ENCODE results near the gene MAST3. TPM values are rescaled to one million over a fixed set of nuclear protein-coding genes. Genes with fewer than 3 reads are reported as not detected.

Gene MAST3
- total and polyA plus RNA-seq, 2 donors (not counting 1 experiment from before 2014, with no cell fraction given): 43.5 to 85.5 TPM

GRCh38 chr19:18123819-18124218, 26.2 kb downstream of the MAST3 start:
- H3K27ac ChIP-seq (ENCODE audit: low read length in 2 of 2): no peak overlapping the region
- CTCF ChIA-PET: interaction anchor here (1.4 kb wide), 1 partner anchor 10 kb away, joined by 3 read pairs; no protein-coding TSS in a partner anchor
- no peak for ATAC-seq (ENCODE audit: low read depth)
- H3K9ac ChIP-seq (ENCODE audit: low read length): no peak overlapping the region
- Mint-ChIP-seq H3K27me3 (no peaks in the 10 kb centered on the region), H3K9me3 (ENCODE audit: insufficient read depth) (no peaks in the 10 kb centered on the region), H3K4me1 (peaks cover 16% of the 10 kb centered on the region), H3K27ac (no peak overlapping the region), H3K4me3 (no peak overlapping the region)
- POLR2A ChIA-PET: interaction anchor here (0.5 kb wide), 1 partner anchor 57 kb away, joined by 3 read pairs; no protein-coding TSS in a partner anchor
- no peak overlapping the region for H3K4me2 ChIP-seq (replicated peaks; ENCODE audit: low read depth, low read length, poor library complexity, severe bottlenecking)
- no peaks in the 10 kb centered on the region for H3K27me3 ChIP-seq (replicated peaks in 1 of 4; ENCODE audit: control extremely low read depth in 1 of 4, control insufficient read depth in 3 of 4, insufficient read depth in 4 of 4, low read length in 3 of 4)
- TF ChIP-seq CTCF (IDR thresholded peaks at IDR 0.05) (no peak), EZH2 (IDR thresholded peaks at IDR 0.05; ENCODE audit: borderline replicate concordance, insufficient read depth, low read depth, low read length, poor library complexity, severe bottlenecking) (no peak)
- WGBS (ENCODE audit: insufficient coverage): 93% methylated on average over 26 of the region's 26 CpGs
- H3K36me3 ChIP-seq (replicated peaks in 1 of 2; ENCODE audit: control extremely low read depth in 1 of 2, control insufficient read depth in 1 of 2, extremely low read depth in 1 of 2, insufficient read depth in 2 of 2, low read length in 1 of 2): peaks cover 2 to 63% of the 10 kb centered on the region in 2 experiments
- H3K79me2 ChIP-seq (ENCODE audit: control insufficient read depth, insufficient read depth, low read length): peaks cover 69% of the 10 kb centered on the region
- peaks cover 12 to 16% of the 10 kb centered on the region in 2 donors for H3K4me1 ChIP-seq (ENCODE audit: control insufficient read depth in 2 of 2, insufficient read depth in 2 of 2, low read length in 2 of 2)
- peaks cover 65% of the 10 kb centered on the region for H4K20me1 ChIP-seq (ENCODE audit: control insufficient read depth, insufficient read depth, low read length, poor library complexity, severe bottlenecking)
- no peak for DNase-seq
- H2AFZ ChIP-seq (ENCODE audit: insufficient read depth, low read depth, low read length, poor library complexity, severe bottlenecking): no peak overlapping the region
- H3K9me3 ChIP-seq (ENCODE audit: control extremely low read depth in 1 of 3, control insufficient read depth in 2 of 3, insufficient read depth in 1 of 3, low read length in 2 of 3): no peaks in the 10 kb centered on the region
- intact Hi-C loops (cut with micrococcal nuclease): no loop called here
- H3K4me3 ChIP-seq (ENCODE audit: control extremely low read depth in 1 of 5, extremely low read depth in 1 of 5, insufficient read depth in 1 of 5, low read depth in 2 of 5, low read length in 4 of 5): no peak overlapping the region

- Mint-ChIP-seq H3K9me3 (ENCODE audit: insufficient read depth) (no peaks in the 10 kb centered on the region), H3K4me1 (no peaks in the 10 kb centered on the region), H3K27ac (no peak overlapping the region), H3K4me3 (no peak overlapping the region), H3K27me3 (no peaks in the 10 kb centered on the region)
- H3K27ac ChIP-seq (ENCODE audit: low read length in 2 of 2): no peak overlapping the region
- no peak overlapping the region for H2AFZ ChIP-seq (ENCODE audit: insufficient read depth, low read depth, low read length, poor library complexity, severe bottlenecking)
- ChIA-PET CTCF (interaction anchor here (0.7 kb wide), 1 partner anchor 140 kb away, joined by 3 read pairs; no protein-coding TSS in a partner anchor), POLR2A (no interaction called here)
- H3K36me3 ChIP-seq (replicated peaks in 1 of 2; ENCODE audit: control extremely low read depth in 1 of 2, control insufficient read depth in 1 of 2, extremely low read depth in 1 of 2, insufficient read depth in 2 of 2, low read length in 1 of 2): peaks cover 2 to 83% of the 10 kb centered on the region in 2 experiments
- H3K9ac ChIP-seq (ENCODE audit: low read length): no peak overlapping the region
- H4K20me1 ChIP-seq (ENCODE audit: control insufficient read depth, insufficient read depth, low read length, poor library complexity, severe bottlenecking): peaks cover 53% of the 10 kb centered on the region
- H3K27me3 ChIP-seq (replicated peaks in 1 of 4; ENCODE audit: control extremely low read depth in 1 of 4, control insufficient read depth in 3 of 4, insufficient read depth in 4 of 4, low read length in 3 of 4): no peaks in the 10 kb centered on the region
- TF ChIP-seq CTCF (IDR thresholded peaks at IDR 0.05) (no peak), EZH2 (IDR thresholded peaks at IDR 0.05; ENCODE audit: borderline replicate concordance, insufficient read depth, low read depth, low read length, poor library complexity, severe bottlenecking) (no peak)
- intact Hi-C loops (cut with micrococcal nuclease): no loop called here
- H3K4me3 ChIP-seq (ENCODE audit: control extremely low read depth in 1 of 5, extremely low read depth in 1 of 5, insufficient read depth in 1 of 5, low read depth in 2 of 5, low read length in 4 of 5): no peak overlapping the region
- H3K4me2 ChIP-seq (replicated peaks; ENCODE audit: low read depth, low read length, poor library complexity, severe bottlenecking): no peak overlapping the region
- H3K79me2 ChIP-seq (ENCODE audit: control insufficient read depth, insufficient read depth, low read length): peaks cover 56% of the 10 kb centered on the region
- DNase-seq: no peak
- 70% methylated on average over 2 of the region's 2 CpGs for WGBS (ENCODE audit: insufficient coverage)
- no peaks in the 10 kb centered on the region for H3K9me3 ChIP-seq (ENCODE audit: control extremely low read depth in 1 of 3, control insufficient read depth in 2 of 3, insufficient read depth in 1 of 3, low read length in 2 of 3)
- no peaks in the 10 kb centered on the region for H3K4me1 ChIP-seq (ENCODE audit: control insufficient read depth in 2 of 2, insufficient read depth in 2 of 2, low read length in 2 of 2)
- ATAC-seq (ENCODE audit: low read depth): no peak
Measured at GRCh38 chr19:18126097-18126496, 28.5 kb downstream of the MAST3 start.
